ENCODE data around the gene KIFC3. TPM values are rescaled to one million over a fixed set of nuclear protein-coding genes. Genes with fewer than 3 reads are reported as not detected.

The KIFC3 gene
- total and polyA plus RNA-seq, 2 of the 13 experiments (the other 11 are each of a cell fraction or from before 2014, with no cell fraction given) = 42.1 to 45.3 TPM

DNA sequence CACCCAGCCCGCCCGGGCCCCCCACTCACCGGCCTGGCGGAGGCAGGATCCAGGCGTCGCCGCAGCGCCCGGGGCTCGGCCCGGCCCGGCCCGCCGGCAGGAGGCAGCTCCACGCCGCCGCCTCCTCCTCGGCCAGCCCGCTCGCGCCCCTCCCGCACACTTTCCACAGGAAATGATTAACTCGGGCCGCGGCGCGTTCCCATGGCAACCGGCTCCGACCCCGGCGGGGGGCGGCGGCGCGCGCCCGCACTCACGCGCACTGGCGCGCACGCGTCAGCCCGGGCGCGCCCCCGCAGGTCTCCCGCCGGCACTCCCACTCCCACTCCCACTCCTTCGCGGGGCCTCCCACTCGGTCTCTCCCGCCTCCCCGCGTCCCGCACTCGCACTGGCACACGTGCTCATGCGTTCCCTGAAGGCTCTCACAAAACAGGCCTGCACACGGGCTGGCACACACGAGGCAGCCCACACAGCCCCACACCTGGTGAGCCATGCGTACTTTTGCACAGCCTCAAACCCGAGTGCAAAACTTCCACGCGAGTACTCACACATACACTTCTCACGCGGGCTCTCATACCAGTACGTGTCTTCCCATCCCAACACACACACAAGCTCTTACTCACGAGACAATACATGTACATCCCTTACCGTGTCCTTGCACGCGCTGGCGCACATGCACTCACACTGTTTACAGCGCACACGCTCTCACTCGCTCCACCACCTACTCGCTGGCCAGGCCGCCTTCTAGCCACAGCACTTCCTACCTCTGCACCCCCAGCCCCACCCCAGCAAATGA, at the start of gene KIFC3 (continued):
- TF ChIP-seq, protein P1, sequence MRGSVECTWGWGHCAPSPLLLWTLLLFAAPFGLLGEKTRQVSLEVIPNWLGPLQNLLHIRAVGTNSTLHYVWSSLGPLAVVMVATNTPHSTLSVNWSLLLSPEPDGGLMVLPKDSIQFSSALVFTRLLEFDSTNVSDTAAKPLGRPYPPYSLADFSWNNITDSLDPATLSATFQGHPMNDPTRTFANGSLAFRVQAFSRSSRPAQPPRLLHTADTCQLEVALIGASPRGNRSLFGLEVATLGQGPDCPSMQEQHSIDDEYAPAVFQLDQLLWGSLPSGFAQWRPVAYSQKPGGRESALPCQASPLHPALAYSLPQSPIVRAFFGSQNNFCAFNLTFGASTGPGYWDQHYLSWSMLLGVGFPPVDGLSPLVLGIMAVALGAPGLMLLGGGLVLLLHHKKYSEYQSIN (CRISPR knock-in tag; IDR thresholded peaks at IDR 0.05; ENCODE audit: borderline replicate concordance) = no peak; the same call in 1 of the 2 replicates
- peak; percentile 78; the same call in 1 of the 2 replicates for TF ChIP-seq ZNF761 (CRISPR knock-in tag; conservative IDR thresholded peaks at IDR 0.05)
- TF ChIP-seq ZNF776 (CRISPR knock-in tag; IDR thresholded peaks at IDR 0.05) = no peak; the same call in 1 of the 2 replicates
- TF ChIP-seq, protein P2, sequence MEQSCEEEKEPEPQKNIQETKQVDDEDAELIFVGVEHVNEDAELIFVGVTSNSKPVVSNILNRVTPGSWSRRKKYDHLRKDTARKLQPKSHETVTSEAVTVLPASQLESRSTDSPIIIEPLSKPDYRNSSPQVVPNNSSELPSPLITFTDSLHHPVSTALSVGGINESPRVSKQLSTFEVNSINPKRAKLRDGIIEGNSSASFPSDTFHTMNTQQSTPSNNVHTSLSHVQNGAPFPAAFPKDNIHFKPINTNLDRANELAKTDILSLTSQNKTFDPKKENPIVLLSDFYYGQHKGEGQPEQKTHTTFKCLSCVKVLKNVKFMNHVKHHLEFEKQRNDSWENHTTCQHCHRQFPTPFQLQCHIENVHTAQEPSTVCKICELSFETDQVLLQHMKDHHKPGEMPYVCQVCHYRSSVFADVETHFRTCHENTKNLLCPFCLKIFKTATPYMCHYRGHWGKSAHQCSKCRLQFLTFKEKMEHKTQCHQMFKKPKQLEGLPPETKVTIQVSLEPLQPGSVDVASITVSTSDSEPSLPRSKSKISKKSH (CRISPR knock-in tag; IDR thresholded peaks at IDR 0.05; ENCODE audit: borderline replicate concordance) = peak; percentile 67; the same call in 1 of the 2 replicates
- TF ChIP-seq ZFP36 (IDR thresholded peaks at IDR 0.05; ENCODE audit: borderline replicate concordance, low read depth, low read length, partially characterized antibody) = no peak
- peak; percentile 90; the same call in 1 of the 2 replicates for TF ChIP-seq ZNF589 (CRISPR knock-in tag; conservative IDR thresholded peaks at IDR 0.05)
- TF ChIP-seq, protein P3, sequence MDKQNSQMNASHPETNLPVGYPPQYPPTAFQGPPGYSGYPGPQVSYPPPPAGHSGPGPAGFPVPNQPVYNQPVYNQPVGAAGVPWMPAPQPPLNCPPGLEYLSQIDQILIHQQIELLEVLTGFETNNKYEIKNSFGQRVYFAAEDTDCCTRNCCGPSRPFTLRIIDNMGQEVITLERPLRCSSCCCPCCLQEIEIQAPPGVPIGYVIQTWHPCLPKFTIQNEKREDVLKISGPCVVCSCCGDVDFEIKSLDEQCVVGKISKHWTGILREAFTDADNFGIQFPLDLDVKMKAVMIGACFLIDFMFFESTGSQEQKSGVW (CRISPR knock-in tag; IDR thresholded peaks at IDR 0.05; ENCODE audit: borderline replicate concordance) = 0 out of 2 replicates have a peak, but pooled peaks have one; percentile 60
- peak; percentile 6 to 42; a peak in 2 of 4 replicates for TF ChIP-seq EP300 (IDR thresholded peaks at IDR 0.05; ENCODE audit: low read depth in 2 of 2, low read length in 2 of 2)
- TF ChIP-seq EP300 (CRISPR knock-in tag; IDR thresholded peaks at IDR 0.05; ENCODE audit: borderline replicate concordance) = peak; percentile 47
- TF ChIP-seq, protein P4, sequence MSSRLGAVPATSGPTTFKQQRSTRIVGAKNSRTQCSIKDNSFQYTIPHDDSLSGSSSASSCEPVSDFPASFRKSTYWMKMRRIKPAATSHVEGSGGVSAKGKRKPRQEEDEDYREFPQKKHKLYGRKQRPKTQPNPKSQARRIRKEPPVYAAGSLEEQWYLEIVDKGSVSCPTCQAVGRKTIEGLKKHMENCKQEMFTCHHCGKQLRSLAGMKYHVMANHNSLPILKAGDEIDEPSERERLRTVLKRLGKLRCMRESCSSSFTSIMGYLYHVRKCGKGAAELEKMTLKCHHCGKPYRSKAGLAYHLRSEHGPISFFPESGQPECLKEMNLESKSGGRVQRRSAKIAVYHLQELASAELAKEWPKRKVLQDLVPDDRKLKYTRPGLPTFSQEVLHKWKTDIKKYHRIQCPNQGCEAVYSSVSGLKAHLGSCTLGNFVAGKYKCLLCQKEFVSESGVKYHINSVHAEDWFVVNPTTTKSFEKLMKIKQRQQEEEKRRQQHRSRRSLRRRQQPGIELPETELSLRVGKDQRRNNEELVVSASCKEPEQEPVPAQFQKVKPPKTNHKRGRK (CRISPR knock-in tag; IDR thresholded peaks at IDR 0.05) = no peak; the same call in 1 of the 2 replicates
- no peak for TF ChIP-seq ARNT (IDR thresholded peaks at IDR 0.05)
- peak; percentile 87 for TF ChIP-seq ZNF160 (CRISPR knock-in tag; IDR thresholded peaks at IDR 0.05)
- TF ChIP-seq, protein P5, sequence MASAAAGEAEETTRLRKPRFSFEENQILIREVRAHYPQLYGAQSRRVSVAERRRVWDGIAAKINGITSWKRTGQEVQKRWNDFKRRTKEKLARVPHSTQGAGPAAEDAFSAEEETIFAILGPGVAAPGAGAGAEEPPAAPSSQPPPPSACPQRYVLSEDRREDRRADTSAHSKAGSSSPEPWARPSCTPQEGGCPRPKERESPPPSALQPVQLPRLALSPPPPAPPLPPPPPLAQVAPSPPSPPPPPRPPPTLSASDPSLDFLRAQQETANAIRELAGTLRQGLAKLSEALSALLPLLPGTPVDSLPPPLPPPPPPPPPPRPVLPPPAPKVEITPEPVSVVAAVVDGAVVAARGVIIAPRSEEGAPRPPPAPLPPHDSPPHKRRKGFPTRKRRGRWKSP (CRISPR knock-in tag; IDR thresholded peaks at IDR 0.05) = peak; percentile 91; the same call in 1 of the 2 replicates
- peak; percentile 83 for TF ChIP-seq ZNF788 (CRISPR knock-in tag; IDR thresholded peaks at IDR 0.05; ENCODE audit: borderline replicate concordance)
- TF ChIP-seq SNAI1 (CRISPR knock-in tag; IDR thresholded peaks at IDR 0.05; ENCODE audit: borderline replicate concordance) = no peak
- no peak; a peak in 1 of 4 replicates for TF ChIP-seq NR2F1 (CRISPR knock-in tag; IDR thresholded peaks at IDR 0.05)
- TF ChIP-seq CBFB (CRISPR knock-in tag; IDR thresholded peaks at IDR 0.05) = peak; percentile 86
- no peak for TF ChIP-seq ZNF891 (CRISPR knock-in tag; IDR thresholded peaks at IDR 0.05)
- no peak for TF ChIP-seq ZNF878 (CRISPR knock-in tag; IDR thresholded peaks at IDR 0.05)
- no peak for TF ChIP-seq HOXA5 (CRISPR knock-in tag; IDR thresholded peaks at IDR 0.05)
- peak; percentile 87; the same call in 1 of the 2 replicates for TF ChIP-seq DNMT1 (CRISPR knock-in tag; IDR thresholded peaks at IDR 0.05)
- TF ChIP-seq ZNF3 (CRISPR knock-in tag; IDR thresholded peaks at IDR 0.05) = no peak
- peak; percentile 92; the same call in 1 of the 2 replicates for TF ChIP-seq TSC22D2 (CRISPR knock-in tag; IDR thresholded peaks at IDR 0.05; ENCODE audit: borderline replicate concordance)

Measured in HepG2 (cell line).